GM08714 (cell line): ENCODE results near the gene DNAJC24.

ENCODE experiments used
- H3K4me3 ChIP-seq: fragments of 200-500 bp; sonication (Bioruptor generic); 2 replicates; pipeline ENCODE4 v1.5.1; 2014; ENCODE audit warnings: mild to moderate bottlenecking, low read length, inconsistent platforms
- ZNF274 ChIP-seq: IDR thresholded peaks from 2 replicates; pipeline ENCODE4 v1.6.1; 2012; ENCODE audit warnings: mild to moderate bottlenecking, low read depth, low read length

DNAJC24 gene

GRCh38 chr11:31375879-31376278 lies 6.2 kb downstream of the DNAJC24 start:
- no peak overlapping the region for H3K4me3 ChIP-seq
- no peak for TF ChIP-seq ZNF274

DNA sequence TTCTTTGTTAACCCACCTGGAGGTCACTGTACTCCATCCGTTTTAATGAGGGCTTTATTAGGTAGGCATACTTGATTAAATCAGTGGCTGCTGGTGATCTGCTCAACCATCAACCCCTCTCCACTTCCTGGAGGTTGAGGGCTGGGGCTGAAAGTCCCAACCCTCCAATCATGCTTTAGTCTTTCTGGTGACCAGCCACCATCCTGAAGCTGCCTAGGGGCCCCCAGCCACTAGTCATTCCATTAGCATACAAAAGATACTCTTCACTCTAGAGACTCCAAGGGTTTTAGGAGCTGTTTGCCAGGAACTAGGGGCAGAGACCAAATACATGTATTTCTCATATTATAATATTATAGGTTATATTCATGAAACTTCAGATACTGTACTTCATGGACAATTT lies 13.5 kb downstream of the DNAJC24 start:
- no peak for TF ChIP-seq ZNF274
- no peak overlapping the region for H3K4me3 ChIP-seq

DNA sequence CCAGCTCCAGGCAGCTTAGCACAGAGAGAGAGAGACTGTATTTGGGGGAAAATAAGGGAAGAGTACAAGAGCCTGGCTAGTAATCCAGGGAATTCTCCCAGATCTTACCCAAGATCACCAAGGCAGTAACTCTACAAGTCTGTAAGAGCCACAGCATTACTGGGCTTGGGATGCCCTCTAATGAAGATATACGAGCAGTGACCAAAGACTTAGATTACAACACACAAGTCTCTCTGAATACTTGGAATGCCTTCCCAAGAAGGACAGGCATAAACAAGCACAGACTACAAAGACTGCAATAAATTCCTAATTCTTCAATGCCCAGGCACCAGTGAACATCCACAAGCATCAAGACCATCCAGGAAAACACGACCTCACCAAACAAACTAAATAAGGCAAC lies 17.7 kb downstream of the DNAJC24 start:
- H3K4me3 ChIP-seq = no peak overlapping the region
- no peak for TF ChIP-seq ZNF274

GRCh38 chr11:31397239-31397834 lies 27.7 kb downstream of the DNAJC24 start:
- H3K4me3 ChIP-seq = no peak overlapping the region
- TF ChIP-seq ZNF274 = no peak

- no peak for TF ChIP-seq ZNF274
- H3K4me3 ChIP-seq = no peak overlapping the region
These were observed 35.0 kb downstream of the DNAJC24 start for GRCh38 chr11:31404614-31405013.

- H3K4me3 ChIP-seq = no peak overlapping the region
- no peak for TF ChIP-seq ZNF274
These were observed 38.5 kb downstream of the DNAJC24 start for GRCh38 chr11:31408201-31408600.

DNA sequence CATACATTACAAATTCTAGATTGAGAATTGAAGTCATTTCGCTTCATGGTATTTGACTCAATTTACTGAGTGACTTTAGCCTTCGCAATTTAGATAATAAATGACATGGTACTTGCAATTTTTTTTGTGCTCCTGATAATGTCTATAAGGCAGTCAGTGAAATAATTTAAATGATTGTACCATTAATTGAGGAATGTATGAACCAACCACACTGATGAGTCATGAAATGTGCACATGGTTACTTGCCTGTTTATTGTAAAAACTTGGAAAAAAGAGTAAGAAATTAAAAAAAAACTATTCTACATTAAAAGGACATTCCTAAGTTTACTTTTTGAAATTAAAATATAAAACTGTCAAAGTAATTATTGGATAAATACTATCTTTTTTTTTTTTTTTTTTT lies 43.3 kb downstream of the DNAJC24 start:
- H3K4me3 ChIP-seq = no peak overlapping the region
- no peak for TF ChIP-seq ZNF274

GRCh38 chr11:31414338-31414737 lies 44.7 kb downstream of the DNAJC24 start:
- TF ChIP-seq ZNF274 = no peak
- no peak overlapping the region for H3K4me3 ChIP-seq

DNA sequence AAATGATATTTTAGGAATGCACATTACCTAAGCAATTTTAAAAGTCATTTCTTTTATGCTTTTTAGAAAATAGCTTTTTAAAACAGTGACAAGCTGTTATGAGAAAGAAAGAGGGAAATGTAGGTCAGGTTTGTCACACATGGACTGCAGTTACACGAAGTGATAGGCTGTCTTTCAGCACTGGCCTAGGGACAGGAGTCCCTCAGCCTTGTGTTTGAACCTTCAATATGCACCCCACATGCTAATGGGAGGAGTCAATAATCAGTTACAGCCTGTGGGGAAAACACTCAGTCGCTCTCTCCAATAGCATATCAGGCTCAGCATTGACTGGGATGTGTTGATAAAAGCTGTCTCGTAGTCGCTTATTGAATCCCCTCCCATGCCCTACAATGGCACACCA lies 45.8 kb downstream of the DNAJC24 start:
- TF ChIP-seq ZNF274 = no peak
- H3K4me3 ChIP-seq = no peak overlapping the region

GRCh38 chr11:31417357-31417756 lies 47.7 kb downstream of the DNAJC24 start:
- TF ChIP-seq ZNF274 = no peak
- no peak overlapping the region for H3K4me3 ChIP-seq

DNA sequence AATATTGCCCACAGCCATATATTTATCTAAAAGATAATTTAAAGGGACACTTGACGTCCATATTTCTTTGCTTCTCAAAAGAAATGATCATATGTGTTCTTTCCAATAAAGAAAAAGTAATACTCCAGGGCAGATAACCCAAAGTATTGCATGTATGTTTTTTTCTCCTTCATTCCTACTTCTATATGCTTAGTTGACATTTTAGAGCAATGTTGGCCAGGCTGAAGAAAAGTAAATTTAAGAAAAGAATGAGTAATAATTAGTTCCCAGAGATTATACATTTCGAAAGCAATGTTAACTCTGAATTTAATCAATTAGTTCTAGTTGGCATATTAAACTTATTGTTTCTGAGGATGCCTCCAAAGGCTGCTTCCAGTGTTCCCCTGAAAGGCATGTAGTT lies 48.2 kb downstream of the DNAJC24 start:
- H3K4me3 ChIP-seq = no peak overlapping the region
- no peak for TF ChIP-seq ZNF274

- TF ChIP-seq ZNF274 = no peak
These were observed 49.5 kb downstream of the DNAJC24 start for GRCh38 chr11:31419138-31419537.

GRCh38 chr11:31419669-31420068 lies 50.0 kb downstream of the DNAJC24 start:
- H3K4me3 ChIP-seq = no peak overlapping the region
- no peak for TF ChIP-seq ZNF274

More at GRCh38 chr11:31419138-31419537, 49.5 kb downstream of the DNAJC24 start:
- no peak overlapping the region for H3K4me3 ChIP-seq

GRCh38 chr11:31421820-31422219 lies 52.2 kb downstream of the DNAJC24 start:
- TF ChIP-seq ZNF274 = no peak
- no peak overlapping the region for H3K4me3 ChIP-seq

GRCh38 chr11:31422703-31423102 lies 53.0 kb downstream of the DNAJC24 start:
- TF ChIP-seq ZNF274 = no peak
- no peak overlapping the region for H3K4me3 ChIP-seq

DNA sequence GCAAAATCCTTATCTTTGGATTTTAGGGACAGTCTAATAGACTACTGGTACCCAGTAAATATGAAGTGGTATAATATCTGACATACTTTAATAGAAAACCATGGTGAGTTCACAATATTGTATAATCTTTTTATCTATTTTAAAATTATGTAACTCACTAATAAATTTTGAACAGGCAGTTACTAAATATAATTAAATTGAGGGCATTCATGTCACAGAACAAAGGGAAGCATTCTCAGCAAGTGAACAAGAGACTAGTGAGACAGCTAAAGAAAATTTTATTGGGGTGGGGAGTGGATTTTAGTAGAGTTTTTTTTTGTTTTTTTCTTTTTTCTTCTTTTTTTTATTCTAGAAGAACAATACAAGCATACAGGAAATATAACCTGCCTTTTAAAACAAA lies 55.0 kb downstream of the DNAJC24 start:
- no peak for TF ChIP-seq ZNF274
- no peak overlapping the region for H3K4me3 ChIP-seq
